NCI-H187 treated with DMSO at 0.1 percent for 48 hours (cell line): Measurements from ENCODE around the gene ZNF280A.
"Not testable (repeated sequence)": the region's sequence is repeated elsewhere in the genome, so short reads cannot be mapped to it uniquely, and the experiment has no call there.

ENCODE experiments used
- DNase-seq: peaks from one replicate; lab custom pipeline; 2025; lab: John Stamatoyannopoulos, UW

Gene ZNF280A

GRCh38 chr22:22545084-22545483 is 25.0 kb upstream of the ZNF280A start:
- no peak for DNase-seq

- DNase-seq: no peak
These were observed 18.3 kb upstream of the ZNF280A start for GRCh38 chr22:22538226-22538989.

- no peak for DNase-seq
These were observed 16.8 kb upstream of the ZNF280A start for GRCh38 chr22:22536916-22537315.

GRCh38 chr22:22536515-22536914 is 16.4 kb upstream of the ZNF280A start:
- no peak for DNase-seq

- DNase-seq: no peak
These were observed 15.6 kb upstream of the ZNF280A start for GRCh38 chr22:22535662-22536061.

GRCh38 chr22:22534604-22535415 is 14.7 kb upstream of the ZNF280A start:
- no peak for DNase-seq

- no peak for DNase-seq
These were observed 13.8 kb upstream of the ZNF280A start for GRCh38 chr22:22533863-22534262.

- DNase-seq: no peak
These were observed 13.3 kb upstream of the ZNF280A start for GRCh38 chr22:22533417-22533816.

- not testable (repeated sequence) for DNase-seq
These were observed 12.5 kb upstream of the ZNF280A start for GRCh38 chr22:22532547-22533071.

GRCh38 chr22:22531770-22532546 is 11.9 kb upstream of the ZNF280A start:
- DNase-seq: no peak

GRCh38 chr22:22528780-22529179 is 8.7 kb upstream of the ZNF280A start:
- DNase-seq: no peak

GRCh38 chr22:22527312-22527711 is 7.2 kb upstream of the ZNF280A start:
- no peak for DNase-seq

- DNase-seq: no peak
These were observed 6.2 kb upstream of the ZNF280A start for GRCh38 chr22:22526125-22526912.

- DNase-seq: no peak
These were observed 3.4 kb upstream of the ZNF280A start for GRCh38 chr22:22523494-22523893.

- no peak for DNase-seq
These were observed 1.6 kb upstream of the ZNF280A start for GRCh38 chr22:22521631-22522030.

GRCh38 chr22:22520667-22521602 is 865 bp upstream of the ZNF280A start:
- no peak for DNase-seq

- DNase-seq: no peak
These were observed 479 bp downstream of the ZNF280A start for GRCh38 chr22:22519591-22519990.

GRCh38 chr22:22516992-22517391 is 3.1 kb downstream of the ZNF280A start:
- no peak for DNase-seq

- DNase-seq: no peak
These were observed 4.2 kb downstream of the ZNF280A start for GRCh38 chr22:22515890-22516289.

- not testable (repeated sequence) for DNase-seq
These were observed 5.6 kb downstream of the ZNF280A start for GRCh38 chr22:22514431-22514830.
